Stimulated activated naive CD8-positive, alpha-beta T cell treated with anti-CD3 and anti-CD28 coated beads, Interleukin-15, Interleukin-2, amounts not matched to agents 100 ng/mL and 50 ng/mL, for 24 hours (primary cell): ENCODE data around the gene ARPC4.
"Not testable (repeated sequence)": the region's sequence is repeated elsewhere in the genome, so short reads cannot be mapped to it uniquely, and the experiment has no call there.

ENCODE experiments used
- H3K27ac Mint-ChIP-seq: one replicate; pipeline ENCODE4 v1.8.0; 2021; ENCODE audit warnings: mild to moderate bottlenecking, mixed read lengths
- H3K27me3 Mint-ChIP-seq: one replicate; pipeline ENCODE4 v1.8.0; 2021; ENCODE audit warnings: mixed read lengths
- H3K36me3 Mint-ChIP-seq: one replicate; pipeline ENCODE4 v1.8.0; 2021; ENCODE audit warnings: low read depth, mixed read lengths
- H3K4me1 Mint-ChIP-seq: one replicate; pipeline ENCODE4 v1.8.0; 2021; ENCODE audit warnings: low read depth, mixed read lengths
- H3K4me3 Mint-ChIP-seq: one replicate; pipeline ENCODE4 v1.8.0; 2021; ENCODE audit warnings: mild to moderate bottlenecking, mixed read lengths
- H3K9me3 Mint-ChIP-seq: one replicate; pipeline ENCODE4 v1.8.0; 2021; ENCODE audit warnings: mixed read lengths

The ARPC4 gene

GRCh38 chr3:9841015-9841414 lies 48.1 kb downstream of the ARPC4 start:
- Mint-ChIP-seq H3K4me1 (peaks cover 30% of the 10 kb centered on the region), H3K36me3 (peaks cover 40% of the 10 kb centered on the region), H3K9me3 (no peaks in the 10 kb centered on the region), H3K4me3 (no peak overlapping the region), H3K27me3 (no peaks in the 10 kb centered on the region), H3K27ac (no peak overlapping the region)

GRCh38 chr3:9843715-9844438 lies 51.0 kb downstream of the ARPC4 start, which contains the start of gene RPUSD3:
RPUSD3 (minus strand) TSS chr3:9844008; CDS start chr3:9843990, 18 bp downstream.
- Mint-ChIP-seq H3K4me1 (peaks cover 30% of the 10 kb centered on the region), H3K4me3 (peak within 1 kb of the TSS; percentile 97), H3K27me3 (no peaks in the 10 kb centered on the region), H3K9me3 (no peaks in the 10 kb centered on the region), H3K27ac (peak within 1 kb of the TSS; percentile 94), H3K36me3 (peaks cover 28% of the 10 kb centered on the region)

GRCh38 chr3:9846231-9846630 lies 53.3 kb downstream of the ARPC4 start:
- Mint-ChIP-seq H3K9me3 (no peaks in the 10 kb centered on the region), H3K27me3 (no peaks in the 10 kb centered on the region), H3K4me1 (peaks cover 30% of the 10 kb centered on the region), H3K4me3 (no peak overlapping the region), H3K36me3 (peaks cover 14% of the 10 kb centered on the region), H3K27ac (no peak overlapping the region)

GRCh38 chr3:9846931-9847488 lies 54.1 kb downstream of the ARPC4 start:
- Mint-ChIP-seq H3K9me3 (no peaks in the 10 kb centered on the region), H3K36me3 (peaks cover 6% of the 10 kb centered on the region), H3K27me3 (no peaks in the 10 kb centered on the region), H3K27ac (no peak overlapping the region), H3K4me3 (no peak overlapping the region), H3K4me1 (peaks cover 25% of the 10 kb centered on the region)

- H3K27ac Mint-ChIP-seq, H3K9me3 Mint-ChIP-seq, H3K27me3 Mint-ChIP-seq, H3K4me3 Mint-ChIP-seq, H3K36me3 Mint-ChIP-seq: not testable (repeated sequence)
- peaks cover 19% of the 10 kb centered on the region for H3K4me1 Mint-ChIP-seq
Observed at GRCh38 chr3:9847870-9848269, 55.0 kb downstream of the ARPC4 start.

GRCh38 chr3:9848860-9849259 lies 56.0 kb downstream of the ARPC4 start:
- not testable (repeated sequence) for H3K27ac Mint-ChIP-seq, H3K4me3 Mint-ChIP-seq, H3K36me3 Mint-ChIP-seq, H3K27me3 Mint-ChIP-seq, H3K9me3 Mint-ChIP-seq
- H3K4me1 Mint-ChIP-seq, result peaks cover 14% of the 10 kb centered on the region

GRCh38 chr3:9851383-9851782 lies 58.5 kb downstream of the ARPC4 start:
- not testable (repeated sequence) for H3K4me1 Mint-ChIP-seq, H3K4me3 Mint-ChIP-seq, H3K9me3 Mint-ChIP-seq, H3K27ac Mint-ChIP-seq, H3K27me3 Mint-ChIP-seq, H3K36me3 Mint-ChIP-seq

GRCh38 chr3:9851926-9852325 lies 59.0 kb downstream of the ARPC4 start:
- not testable (repeated sequence) for H3K36me3 Mint-ChIP-seq, H3K27me3 Mint-ChIP-seq, H3K9me3 Mint-ChIP-seq, H3K27ac Mint-ChIP-seq, H3K4me3 Mint-ChIP-seq, H3K4me1 Mint-ChIP-seq

GRCh38 chr3:9852528-9852927 lies 59.6 kb downstream of the ARPC4 start:
- Mint-ChIP-seq H3K4me3 (no peak overlapping the region), H3K27me3 (no peaks in the 10 kb centered on the region), H3K9me3 (no peaks in the 10 kb centered on the region), H3K27ac (no peak overlapping the region), H3K4me1 (no peaks in the 10 kb centered on the region), H3K36me3 (no peaks in the 10 kb centered on the region)

GRCh38 chr3:9854291-9854940 lies 61.5 kb downstream of the ARPC4 start:
- H3K27ac Mint-ChIP-seq, H3K4me1 Mint-ChIP-seq, H3K9me3 Mint-ChIP-seq, H3K36me3 Mint-ChIP-seq, H3K4me3 Mint-ChIP-seq, H3K27me3 Mint-ChIP-seq: not testable (repeated sequence)

- H3K27me3 Mint-ChIP-seq, result no peaks in the 10 kb centered on the region
- no peak overlapping the region for H3K4me3 Mint-ChIP-seq
- H3K9me3 Mint-ChIP-seq, result no peaks in the 10 kb centered on the region
- H3K4me1 Mint-ChIP-seq, result no peaks in the 10 kb centered on the region
- H3K36me3 Mint-ChIP-seq, result no peaks in the 10 kb centered on the region
- H3K27ac Mint-ChIP-seq, result no peak overlapping the region
Observed at GRCh38 chr3:9855594-9855993, 62.7 kb downstream of the ARPC4 start.
